GF-D8 (cell line): ENCODE measurements around the gene KLF3.

Experiments
- DNase-seq: peaks from one replicate; lab custom pipeline; 2025; lab: John Stamatoyannopoulos, UW

The KLF3 gene

DNA sequence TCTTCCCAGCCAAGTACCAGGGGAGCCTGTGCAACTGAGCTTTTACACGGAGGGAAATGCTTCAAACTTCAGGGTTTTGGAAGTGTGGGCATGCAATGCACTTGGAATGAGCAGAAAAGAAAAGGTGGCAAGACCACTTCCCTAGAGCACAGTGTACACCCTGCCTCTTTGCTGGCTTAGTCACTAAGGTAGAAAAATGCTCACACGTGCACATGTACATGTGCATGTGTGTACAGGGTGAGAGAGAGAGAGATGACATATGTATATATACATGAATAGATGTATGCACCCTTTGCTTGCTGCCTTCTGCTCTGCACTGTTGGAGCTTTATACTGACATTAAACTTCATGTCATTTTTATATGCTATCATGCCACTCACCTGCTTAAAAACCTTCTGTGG lies 7.9 kb upstream of the KLF3 start:
- no peak for DNase-seq

GRCh38 chr4:38659346-38659745 lies 4.7 kb upstream of the KLF3 start:
- DNase-seq, result no peak

- DNase-seq, result no peak
These were observed 3.2 kb upstream of the KLF3 start for GRCh38 chr4:38660838-38661237.

- DNase-seq, result no peak
These were observed 2.6 kb upstream of the KLF3 start for GRCh38 chr4:38661371-38661770.

GRCh38 chr4:38662522-38663089 lies 1.4 kb upstream of the KLF3 start:
- DNase-seq, result no peak

- DNase-seq, result no peak
These were observed 754 bp upstream of the KLF3 start for GRCh38 chr4:38663090-38663800.

- DNase-seq, result peak; percentile 38
These were observed 855 bp downstream of the KLF3 start for GRCh38 chr4:38664706-38665401.

DNA sequence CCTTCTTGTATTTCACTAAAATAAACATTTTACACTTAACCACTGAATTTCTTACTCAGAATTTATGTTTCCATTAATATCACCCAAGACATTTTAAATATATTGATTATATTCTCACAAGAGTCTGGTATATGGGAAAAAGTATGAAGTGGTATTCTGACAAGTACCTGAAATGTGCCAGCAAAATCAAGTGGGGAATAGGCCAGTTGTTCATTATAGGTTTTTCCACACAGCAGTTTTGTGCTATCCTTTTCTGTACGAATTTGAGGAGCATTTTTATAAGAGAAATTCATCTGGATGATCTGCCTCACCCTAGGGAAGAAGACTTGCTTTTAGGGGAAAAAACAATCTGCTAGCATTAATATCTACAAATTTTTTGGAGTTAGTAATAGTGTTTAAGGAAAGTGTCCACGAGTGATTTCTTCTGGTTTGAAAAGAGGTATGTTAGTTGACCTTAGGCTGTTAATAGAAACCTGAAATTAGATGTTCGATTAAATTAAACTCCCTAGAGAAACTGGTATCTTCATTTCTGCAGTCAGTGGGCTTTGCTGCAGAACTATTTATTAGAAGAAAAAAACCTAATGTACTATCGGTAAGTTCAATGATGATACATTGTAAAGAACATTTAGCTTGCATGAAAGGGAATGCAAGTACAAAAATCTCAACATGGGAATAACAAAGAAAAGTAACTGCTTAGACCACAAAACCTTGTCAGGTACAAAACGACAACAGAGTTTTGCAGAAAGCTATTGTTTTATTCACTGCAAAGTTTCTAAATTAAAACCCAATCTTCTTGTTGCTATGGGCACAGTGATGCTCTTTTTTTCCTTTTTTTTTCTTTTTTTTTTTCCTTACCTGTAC lies 1.8 kb downstream of the KLF3 start:
- no peak for DNase-seq

- DNase-seq, result no peak
These were observed 2.7 kb downstream of the KLF3 start for GRCh38 chr4:38666766-38667084.

DNA sequence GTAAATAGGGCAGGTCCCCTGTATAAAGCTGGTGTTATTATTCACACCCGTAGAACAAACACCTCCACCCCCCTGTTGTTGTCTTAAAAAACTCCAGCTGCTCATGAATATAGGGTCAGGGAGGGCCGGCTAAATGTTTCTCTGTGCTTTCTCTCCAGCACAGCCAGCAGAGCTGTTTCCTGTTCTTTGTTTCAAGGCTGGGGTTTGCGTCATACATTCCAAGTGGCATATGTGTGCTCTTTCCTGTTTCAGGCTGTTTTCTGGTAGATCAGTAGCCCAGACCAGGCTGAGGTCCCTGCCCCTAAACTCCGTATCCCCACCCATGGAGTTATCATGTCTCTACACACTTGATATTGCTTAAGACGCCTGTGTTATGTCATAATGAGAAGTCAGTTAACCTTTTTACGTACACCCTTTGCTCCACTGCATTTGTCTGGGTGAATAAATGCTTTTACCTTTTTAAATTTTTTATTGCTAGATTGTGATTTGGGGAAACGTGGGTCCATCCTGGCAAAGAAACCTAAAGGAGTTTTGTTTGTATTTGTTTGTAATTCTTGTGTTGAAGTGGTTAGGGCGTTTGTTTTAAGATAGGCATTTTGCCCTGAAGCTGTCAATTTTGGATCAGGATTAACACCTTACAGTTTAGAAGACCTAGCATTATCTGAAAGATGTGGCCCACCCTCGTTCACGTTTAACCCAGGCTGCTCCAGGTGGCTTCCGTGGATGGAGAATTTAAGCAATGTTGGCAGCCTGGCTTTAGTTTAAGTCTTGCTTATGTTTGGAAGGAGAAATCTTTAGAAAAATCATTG lies 3.3 kb downstream of the KLF3 start:
- peak; percentile 99 for DNase-seq

- no peak for DNase-seq
These were observed 4.4 kb downstream of the KLF3 start for GRCh38 chr4:38668203-38668971.

DNA sequence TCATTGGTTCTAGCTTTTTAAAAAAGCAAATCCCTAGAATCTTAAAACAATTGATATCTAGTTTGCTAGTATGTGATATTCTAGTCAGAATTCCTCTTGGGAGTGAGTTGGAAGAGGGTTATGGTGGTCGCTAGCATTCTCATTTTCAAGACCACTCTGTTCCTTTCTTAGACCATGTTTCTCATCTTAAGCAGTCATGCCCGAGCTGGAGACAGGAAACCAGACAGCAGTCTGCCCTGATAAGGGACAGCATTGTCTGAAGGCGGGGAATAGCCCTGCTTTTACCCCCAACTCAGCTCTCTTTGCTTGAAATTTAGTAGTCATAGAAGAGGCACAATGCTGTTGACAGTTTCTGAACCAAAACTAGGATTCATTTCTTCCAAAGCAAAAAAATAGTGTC lies 5.2 kb downstream of the KLF3 start:
- DNase-seq, result peak; percentile 14

DNA sequence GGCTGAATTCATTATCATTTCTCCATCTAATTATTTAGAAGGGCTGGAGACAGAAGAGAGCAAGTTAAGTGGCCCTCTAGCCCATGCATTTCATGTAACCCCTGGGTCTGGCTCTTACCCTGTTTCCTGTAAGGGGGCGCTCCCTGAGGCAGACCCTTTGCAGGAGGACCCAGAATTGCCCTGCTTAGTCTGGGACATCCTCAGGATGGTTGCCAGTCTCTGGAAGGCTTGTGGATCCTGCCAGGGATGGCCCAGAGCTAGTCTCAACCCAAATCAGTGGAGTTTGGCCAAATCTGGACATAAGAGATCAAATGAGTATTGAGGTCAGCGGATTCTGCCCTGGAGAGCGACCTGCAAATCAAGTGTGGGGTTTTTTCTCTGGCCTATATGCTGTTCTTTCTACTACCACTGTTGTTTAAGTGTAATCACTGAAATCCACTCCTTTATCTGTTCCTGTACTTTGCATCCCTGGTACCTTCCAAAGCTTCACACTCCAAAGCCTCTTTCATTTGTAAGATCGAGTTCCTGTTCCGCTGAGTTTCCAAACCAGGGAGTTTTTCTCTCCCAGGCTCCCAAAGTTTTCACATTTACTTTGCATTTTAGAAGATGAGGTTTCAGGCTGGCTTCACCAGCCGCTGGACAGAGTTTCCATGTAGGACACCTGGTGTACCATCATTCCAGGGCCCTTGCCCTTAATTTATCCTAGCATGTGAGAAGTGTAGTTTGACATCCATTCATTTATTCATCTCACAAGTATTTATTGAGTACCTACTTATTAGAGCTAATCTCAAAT lies 6.3 kb downstream of the KLF3 start:
- DNase-seq, result no peak

GRCh38 chr4:38670939-38671591 lies 7.1 kb downstream of the KLF3 start:
- peak; percentile 11 for DNase-seq

- no peak for DNase-seq
These were observed 7.6 kb downstream of the KLF3 start for GRCh38 chr4:38671592-38671940.

DNA sequence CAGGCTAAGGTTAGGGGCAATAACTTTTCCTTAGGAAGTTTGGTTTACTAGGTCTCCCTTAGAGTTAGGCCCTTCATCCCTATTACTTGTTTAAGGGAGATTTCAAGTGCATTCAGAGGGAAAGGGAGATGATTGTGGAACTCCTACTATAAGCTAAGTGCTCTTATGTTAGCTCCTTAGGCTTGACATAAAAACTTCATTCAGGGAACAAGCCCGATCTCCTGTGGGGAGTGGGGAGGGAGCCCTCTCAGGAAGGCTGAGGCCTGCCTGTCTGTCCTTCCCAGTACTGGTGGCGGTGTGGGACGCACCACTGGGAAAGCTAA lies 8.0 kb downstream of the KLF3 start:
- no peak for DNase-seq

DNA sequence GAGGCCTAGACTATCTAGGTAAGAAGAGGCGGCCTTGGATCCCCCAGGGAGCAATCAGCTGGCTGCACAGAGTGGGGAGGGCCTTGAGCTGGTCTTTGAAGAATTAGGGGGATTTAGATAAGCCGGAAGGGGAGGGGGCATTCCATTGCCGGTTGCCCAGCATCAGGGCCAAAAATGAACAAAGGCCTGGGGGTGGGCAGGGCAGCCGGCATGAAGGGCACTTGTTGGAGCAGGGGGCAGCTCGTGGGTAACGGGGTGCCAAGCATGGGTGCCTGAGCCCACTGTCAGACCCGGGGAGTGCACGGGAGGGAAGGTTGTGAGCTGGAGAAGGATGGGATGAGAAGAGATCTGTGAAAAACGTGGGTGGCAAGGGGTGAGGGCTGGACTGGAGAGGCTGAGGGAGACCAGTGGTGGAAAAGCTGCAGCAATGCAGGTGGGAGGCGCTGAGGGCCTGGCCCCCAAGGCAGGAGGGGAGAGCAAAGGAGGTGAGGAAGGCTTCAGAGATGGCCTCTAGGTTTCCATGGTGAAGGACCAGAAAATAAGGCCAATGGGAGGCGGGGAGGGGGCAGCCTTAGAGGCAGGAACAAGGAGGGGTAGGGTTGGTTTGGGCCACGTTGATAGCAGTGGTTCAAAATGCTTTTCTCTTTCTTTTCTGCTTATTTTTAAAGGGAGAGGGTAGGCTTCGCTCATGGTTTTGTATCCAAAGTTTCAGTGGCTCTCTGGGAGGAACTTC lies 8.6 kb downstream of the KLF3 start:
- no peak for DNase-seq

- no peak for DNase-seq
These were observed 9.4 kb downstream of the KLF3 start for GRCh38 chr4:38673130-38673978.
